Endodermal cell (in vitro differentiated cells): ENCODE results near the gene MAGI3. TPM values are rescaled to one million over a fixed set of nuclear protein-coding genes. Genes with fewer than 3 reads are reported as not detected.
"Not testable (repeated sequence)": the region's sequence is repeated elsewhere in the genome, so short reads cannot be mapped to it uniquely, and the experiment has no call there.

Experiments used
- DNase-seq: peaks from one replicate; pipeline ENCODE4 v3.0.0-alpha.2; 2017
- H3K27ac ChIP-seq: 2 replicates; pipeline ENCODE4 v1.5.1; 2013; ENCODE audit warnings: mild to moderate bottlenecking, low read depth, low read length, moderate library complexity
- H3K27me3 ChIP-seq: 2 replicates; pipeline ENCODE4 v1.6.1; 2013; ENCODE audit warnings: mild to moderate bottlenecking, low read length, moderate library complexity; ENCODE audit not compliant: insufficient read depth, control insufficient read depth, poor library complexity, severe bottlenecking
- H3K36me3 ChIP-seq: 2 replicates; pipeline ENCODE4 v1.7.0; 2013; ENCODE audit warnings: mild to moderate bottlenecking, low read length, moderate library complexity; ENCODE audit not compliant: control insufficient read depth, insufficient read depth
- H3K4me1 ChIP-seq: one replicate; pipeline ENCODE4 v1.7.0; 2013; ENCODE audit warnings: low read length; ENCODE audit not compliant: control insufficient read depth, insufficient read depth
- H3K4me3 ChIP-seq: 2 replicates; pipeline ENCODE4 v1.5.1; 2013; ENCODE audit warnings: mild to moderate bottlenecking, low read length, moderate library complexity
- H3K9ac ChIP-seq: 2 replicates; pipeline ENCODE4 v1.6.1; 2013; ENCODE audit warnings: mild to moderate bottlenecking, low read length, moderate library complexity; ENCODE audit not compliant: poor library complexity, severe bottlenecking; ENCODE audit errors: extremely low read depth
- H3K9me3 ChIP-seq: 2 replicates; pipeline ENCODE4 v1.6.1; 2013; ENCODE audit warnings: mild to moderate bottlenecking, low read length, moderate library complexity; ENCODE audit not compliant: control insufficient read depth
- H3K27ac Mint-ChIP-seq: 2 replicates; pipeline ENCODE4 v1.8.0; 2020; ENCODE audit warnings: mixed read lengths
- H3K27me3 Mint-ChIP-seq: 2 replicates; pipeline ENCODE4 v1.8.0; 2021; ENCODE audit warnings: mild to moderate bottlenecking, mixed read lengths; ENCODE audit not compliant: insufficient read depth
- H3K36me3 Mint-ChIP-seq: 2 replicates; pipeline ENCODE4 v1.8.0; 2020; ENCODE audit warnings: low read depth, mixed read lengths
- H3K4me1 Mint-ChIP-seq: 2 replicates; pipeline ENCODE4 v1.8.0; 2020; ENCODE audit warnings: mixed read lengths
- H3K4me3 Mint-ChIP-seq: 2 replicates; pipeline ENCODE4 v1.8.0; 2020; ENCODE audit warnings: mild to moderate bottlenecking, moderate library complexity, mixed read lengths
- H3K9me3 Mint-ChIP-seq: 2 replicates; pipeline ENCODE4 v1.8.0; 2020; ENCODE audit warnings: mild to moderate bottlenecking, mixed read lengths
- CTCF ChIP-seq: fragments of 200-600 bp; sonication (generic); conservative IDR thresholded peaks from 2 replicates; pipeline ENCODE4 v1.5.0; 2021; ENCODE audit warnings: antibody characterized with exemption, mild to moderate bottlenecking
- WGBS, 2 experiments: methylation state at CpG; one replicate each; pipeline versions ENCODE4 v1.1.5 to v1.1.7; 2013; ENCODE audit warnings: missing lambda C conversion rate in 2 of 2, mixed read lengths in 1 of 2; ENCODE audit not compliant: insufficient coverage in 1 of 2, insufficient read length in 1 of 2; 5-methylcytosine and 5-hydroxymethylcytosine counted together
- total RNA-seq, 2 donors: library from RNA; stranded (reverse); fragmentation: NEBNext Ultra II Directional in 1 of 2; extraction: Animal tissue kit (Norgen Biotek cat#: 25700) in 1 of 2; gene quantifications; 2 replicates in 1 of 2; 3 replicates in 1 of 2; pipeline ENCODE4 v1.2.1, GENCODE V29; 2021

Gene MAGI3
- total RNA-seq, 2 donors from 2014 or later, result 27.1 to 27.4 TPM

GRCh38 chr1:113405573-113405972 lies 15.3 kb downstream of the MAGI3 start:
- H3K27ac ChIP-seq, result no peak overlapping the region
- H3K27ac Mint-ChIP-seq, result no peak overlapping the region

GRCh38 chr1:113406149-113406548 lies 15.8 kb downstream of the MAGI3 start:
- H3K4me3 Mint-ChIP-seq, H3K27me3 ChIP-seq, H3K27ac ChIP-seq, H3K27ac Mint-ChIP-seq, H3K36me3 Mint-ChIP-seq, H3K4me3 ChIP-seq, H3K9me3 Mint-ChIP-seq, DNase-seq, H3K4me1 ChIP-seq, H3K27me3 Mint-ChIP-seq, H3K9me3 ChIP-seq, H3K9ac ChIP-seq: not testable (repeated sequence)
- peaks cover 17% of the 10 kb centered on the region for H3K4me1 Mint-ChIP-seq
- 95% methylated on average over 4 of the region's 4 CpGs; no CpG with 5 or more reads in 1 of the 2 experiments for WGBS, 2 experiments
- H3K36me3 ChIP-seq, result peaks cover 15% of the 10 kb centered on the region

More at GRCh38 chr1:113405573-113405972, 15.3 kb downstream of the MAGI3 start:
- no peak for TF ChIP-seq CTCF
- Histone ChIP-seq H3K9ac (no peak overlapping the region), H3K4me3 (no peak overlapping the region), H3K9me3 (no peaks in the 10 kb centered on the region), H3K36me3 (peaks cover 15% of the 10 kb centered on the region), H3K4me1 (no peaks in the 10 kb centered on the region), H3K27me3 (no peaks in the 10 kb centered on the region)
- H3K9me3 Mint-ChIP-seq, result no peaks in the 10 kb centered on the region
- 94 to 100% methylated on average over 1 to 2 of the region's 2 CpGs for WGBS, 2 experiments
- H3K27me3 Mint-ChIP-seq, result no peaks in the 10 kb centered on the region
- no peaks in the 10 kb centered on the region for H3K36me3 Mint-ChIP-seq
- DNase-seq, result no peak
- peaks cover 17% of the 10 kb centered on the region for H3K4me1 Mint-ChIP-seq
- H3K4me3 Mint-ChIP-seq, result no peak overlapping the region

GRCh38 chr1:113409363-113409762 lies 19.0 kb downstream of the MAGI3 start:
- Mint-ChIP-seq H3K27me3 (no peaks in the 10 kb centered on the region), H3K27ac (no peak overlapping the region), H3K4me3 (no peak overlapping the region), H3K4me1 (peaks cover 9% of the 10 kb centered on the region), H3K36me3 (peaks cover 9% of the 10 kb centered on the region), H3K9me3 (peaks cover 11% of the 10 kb centered on the region)
- Histone ChIP-seq H3K4me3 (no peak overlapping the region), H3K9ac (no peak overlapping the region), H3K36me3 (peaks cover 12% of the 10 kb centered on the region), H3K4me1 (no peaks in the 10 kb centered on the region), H3K27me3 (no peaks in the 10 kb centered on the region), H3K27ac (no peak overlapping the region), H3K9me3 (no peaks in the 10 kb centered on the region)
- no peak for DNase-seq
- TF ChIP-seq CTCF, result no peak

- not testable (repeated sequence) for H3K27me3 ChIP-seq, H3K36me3 ChIP-seq, H3K4me1 ChIP-seq, H3K4me3 Mint-ChIP-seq, H3K36me3 Mint-ChIP-seq, H3K27ac ChIP-seq, H3K4me3 ChIP-seq, H3K27me3 Mint-ChIP-seq, H3K4me1 Mint-ChIP-seq, H3K27ac Mint-ChIP-seq, DNase-seq, H3K9ac ChIP-seq, H3K9me3 ChIP-seq
- 83 to 91% methylated on average over 2 to 3 of the region's 4 CpGs for WGBS, 2 experiments
- H3K9me3 Mint-ChIP-seq, result peaks cover 11% of the 10 kb centered on the region
These were observed 21.7 kb downstream of the MAGI3 start for GRCh38 chr1:113412020-113412419.
